Measurements from ENCODE around the gene PHF24.

DNA sequence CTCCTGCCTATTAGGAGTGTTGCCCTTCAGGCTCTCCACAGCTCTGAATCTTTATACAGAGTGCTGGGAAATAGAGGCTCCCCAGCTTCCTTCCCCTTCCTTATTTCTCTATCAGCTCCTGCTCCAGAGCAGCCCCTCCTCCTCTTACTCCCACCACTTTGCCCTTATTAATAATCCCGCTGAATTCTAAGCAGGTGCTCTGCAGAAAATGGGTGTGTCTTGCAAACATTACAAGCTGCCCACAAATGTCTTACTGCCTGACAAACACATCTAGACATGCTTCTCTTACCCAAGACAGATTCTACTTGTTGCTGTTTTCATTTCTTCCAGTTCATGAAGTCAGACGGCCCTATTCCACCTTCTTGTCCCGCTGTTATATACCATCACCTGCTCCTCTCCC, 6.4 kb downstream of the PHF24 start:
- TF ChIP-seq, protein P1, sequence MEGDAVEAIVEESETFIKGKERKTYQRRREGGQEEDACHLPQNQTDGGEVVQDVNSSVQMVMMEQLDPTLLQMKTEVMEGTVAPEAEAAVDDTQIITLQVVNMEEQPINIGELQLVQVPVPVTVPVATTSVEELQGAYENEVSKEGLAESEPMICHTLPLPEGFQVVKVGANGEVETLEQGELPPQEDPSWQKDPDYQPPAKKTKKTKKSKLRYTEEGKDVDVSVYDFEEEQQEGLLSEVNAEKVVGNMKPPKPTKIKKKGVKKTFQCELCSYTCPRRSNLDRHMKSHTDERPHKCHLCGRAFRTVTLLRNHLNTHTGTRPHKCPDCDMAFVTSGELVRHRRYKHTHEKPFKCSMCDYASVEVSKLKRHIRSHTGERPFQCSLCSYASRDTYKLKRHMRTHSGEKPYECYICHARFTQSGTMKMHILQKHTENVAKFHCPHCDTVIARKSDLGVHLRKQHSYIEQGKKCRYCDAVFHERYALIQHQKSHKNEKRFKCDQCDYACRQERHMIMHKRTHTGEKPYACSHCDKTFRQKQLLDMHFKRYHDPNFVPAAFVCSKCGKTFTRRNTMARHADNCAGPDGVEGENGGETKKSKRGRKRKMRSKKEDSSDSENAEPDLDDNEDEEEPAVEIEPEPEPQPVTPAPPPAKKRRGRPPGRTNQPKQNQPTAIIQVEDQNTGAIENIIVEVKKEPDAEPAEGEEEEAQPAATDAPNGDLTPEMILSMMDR (IDR thresholded peaks at IDR 0.05; ENCODE audit: poor library complexity) = no peak
- no peak for TF ChIP-seq EZH2 (IDR thresholded peaks at IDR 0.05; ENCODE audit: borderline replicate concordance)
- no peak for TF ChIP-seq EZH2phosphoT487 (IDR thresholded peaks at IDR 0.05; ENCODE audit: low read depth, severe bottlenecking, unreplicated experiment)
